ENCODE measurements around the gene CDPF1.
"Not testable (repeated sequence)": the region's sequence is repeated elsewhere in the genome, so short reads cannot be mapped to it uniquely, and the experiment has no call there.

The CDPF1 gene

DNA sequence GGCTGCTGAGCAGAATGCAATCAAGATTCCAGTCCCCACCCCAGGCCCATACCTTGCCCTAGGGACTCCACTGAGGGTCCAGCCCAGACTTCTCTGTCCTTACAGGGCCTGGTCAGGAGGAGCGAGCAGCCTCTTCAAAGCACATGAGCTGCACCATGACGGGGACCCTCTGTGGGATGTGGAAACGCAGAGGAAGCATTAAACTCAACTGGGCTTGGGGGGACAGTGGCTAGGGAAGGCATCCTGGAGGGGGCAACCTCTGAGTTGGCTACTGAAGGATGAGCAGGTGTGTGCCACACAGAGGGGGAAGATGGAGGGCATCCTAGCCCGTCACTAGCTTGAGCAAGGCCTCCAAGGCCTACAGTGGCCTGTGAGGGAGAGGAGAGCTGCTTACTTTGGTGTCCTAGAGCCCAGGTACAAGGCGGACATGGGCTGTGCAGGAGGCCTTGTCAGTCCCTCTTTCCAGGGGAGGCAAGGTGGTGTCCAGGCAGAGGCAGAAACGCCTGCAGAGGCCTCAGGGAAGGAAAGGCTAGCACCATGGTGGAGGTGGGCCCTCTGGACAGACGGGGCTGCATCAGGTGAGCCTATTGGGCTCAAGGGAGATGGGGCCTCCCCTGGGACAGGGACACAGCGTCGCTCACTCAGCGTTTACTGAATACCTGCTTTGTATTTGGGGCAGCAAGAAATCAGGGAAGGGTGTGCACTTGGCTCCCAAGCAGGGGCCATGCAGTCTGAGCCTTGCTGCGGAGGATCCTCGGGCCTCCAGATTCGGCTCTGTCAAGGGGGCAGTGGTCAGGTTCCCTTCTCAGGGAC lies 32.0 kb upstream of the CDPF1 start:
- DNase-seq, result no peak

DNA sequence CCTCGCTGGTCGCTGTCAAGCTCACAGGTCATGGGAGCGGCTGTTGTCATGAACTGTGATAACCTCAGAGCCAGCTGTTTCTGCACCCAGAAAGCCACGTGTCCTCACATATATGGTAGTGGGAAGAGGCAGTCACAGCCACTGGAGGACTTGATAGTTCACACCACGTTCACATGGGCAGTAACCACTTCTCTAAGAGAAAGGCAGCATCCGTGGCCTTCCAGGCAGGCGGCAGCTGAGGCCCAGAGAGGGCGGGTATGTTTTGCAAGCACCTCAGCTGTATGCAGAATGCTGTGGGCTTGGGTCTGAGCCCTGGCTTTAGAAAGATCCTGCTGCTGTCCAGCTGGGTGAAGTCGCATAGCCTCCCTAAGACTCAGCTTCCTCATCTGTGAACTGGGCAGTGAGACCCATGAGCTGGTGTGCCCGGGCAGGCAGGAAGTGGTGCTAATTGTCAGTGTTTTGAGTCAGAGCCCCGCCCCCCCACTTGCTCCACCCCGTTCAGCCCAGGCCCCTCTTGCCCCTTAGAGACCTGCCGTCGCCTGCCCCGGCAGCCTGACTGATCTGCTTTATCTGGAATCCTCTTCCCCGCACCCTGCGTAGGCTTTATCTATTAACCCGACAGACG lies 31.0 kb upstream of the CDPF1 start:
- DNase-seq, result no peak

DNA sequence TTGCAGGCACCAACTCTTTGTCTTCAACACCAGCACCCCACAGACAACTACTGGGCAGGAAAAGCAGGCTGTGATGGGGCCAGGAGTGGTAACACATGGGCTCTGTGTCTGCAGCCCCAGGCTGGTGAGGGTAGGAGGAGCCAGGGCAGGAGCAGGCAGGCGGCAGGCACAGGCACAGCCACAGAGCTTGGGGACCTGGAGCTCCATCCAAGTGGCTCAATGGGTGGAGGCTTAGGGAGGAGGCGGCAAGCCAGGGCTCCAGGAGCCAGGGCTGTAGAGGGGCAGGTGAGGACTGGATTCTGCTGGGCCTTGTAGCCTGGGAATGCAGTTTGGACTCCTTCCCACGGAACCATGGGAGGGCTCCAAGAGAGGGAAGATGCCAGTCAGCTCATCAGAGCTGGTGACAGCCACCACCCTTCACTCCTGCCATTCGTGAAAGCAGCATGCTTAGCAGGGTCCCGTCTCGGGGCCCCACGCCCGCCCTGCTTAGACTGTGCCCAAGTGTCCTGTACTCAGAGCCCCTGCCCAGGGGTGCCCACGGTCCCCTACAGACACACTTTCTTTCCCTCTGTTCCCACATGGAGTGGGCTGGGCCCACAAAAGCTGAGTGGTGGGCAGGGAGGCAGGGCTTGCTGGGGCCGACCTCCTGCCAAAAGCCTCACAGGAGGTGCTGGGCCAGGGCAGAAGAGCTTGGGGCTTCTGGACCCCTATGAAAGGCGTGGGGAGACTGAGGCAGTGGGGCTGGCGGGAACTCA lies 30.1 kb upstream of the CDPF1 start:
- DNase-seq, result no peak

DNA sequence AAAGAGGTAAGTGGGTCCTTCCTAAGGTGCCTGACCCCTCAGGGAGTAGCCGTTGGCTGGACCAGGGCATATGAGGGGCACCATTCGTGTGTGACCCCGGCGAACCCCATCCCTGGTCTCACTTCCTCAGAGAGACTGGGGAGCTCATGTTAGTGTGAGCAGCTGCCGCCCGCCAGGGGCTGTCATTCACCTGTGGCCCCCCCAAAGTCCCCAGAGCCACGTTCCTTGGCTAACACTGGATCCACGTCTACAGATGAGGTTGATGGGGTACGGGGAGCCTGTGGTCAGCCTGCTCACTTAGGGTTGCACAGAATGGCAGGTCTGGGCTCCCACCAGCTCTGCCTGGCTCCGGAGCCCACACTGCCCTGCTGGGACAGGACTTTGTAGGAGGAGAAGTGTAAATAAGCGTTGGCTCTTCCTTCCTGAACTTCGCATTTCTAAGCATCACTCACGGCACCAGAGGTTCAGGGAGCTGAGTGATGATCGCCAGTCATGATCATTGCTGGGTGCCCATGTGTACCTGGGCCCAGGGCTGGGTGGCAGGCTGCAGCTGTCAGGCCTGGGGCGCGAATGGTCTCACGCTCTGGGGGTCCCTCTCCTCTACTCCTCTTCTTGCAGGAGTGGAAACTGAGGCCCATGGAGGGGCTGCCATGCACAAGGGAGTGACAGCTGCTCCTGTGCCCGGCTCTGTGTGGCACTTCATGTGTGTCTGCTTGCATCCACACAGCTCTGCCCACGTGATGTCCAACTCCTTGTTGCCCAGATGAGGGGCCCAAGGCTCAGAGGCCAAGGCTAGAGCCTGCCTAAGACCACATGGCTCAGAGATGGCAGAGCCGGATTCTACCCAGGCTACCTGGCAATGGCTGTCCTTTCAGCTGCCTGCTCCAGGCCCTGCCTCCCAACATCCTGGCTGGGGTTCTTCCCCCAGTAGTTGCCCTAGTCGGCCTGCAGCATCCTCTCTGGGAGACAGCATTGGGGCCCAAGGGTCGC lies 28.9 kb upstream of the CDPF1 start:
- DNase-seq, result no peak

DNA sequence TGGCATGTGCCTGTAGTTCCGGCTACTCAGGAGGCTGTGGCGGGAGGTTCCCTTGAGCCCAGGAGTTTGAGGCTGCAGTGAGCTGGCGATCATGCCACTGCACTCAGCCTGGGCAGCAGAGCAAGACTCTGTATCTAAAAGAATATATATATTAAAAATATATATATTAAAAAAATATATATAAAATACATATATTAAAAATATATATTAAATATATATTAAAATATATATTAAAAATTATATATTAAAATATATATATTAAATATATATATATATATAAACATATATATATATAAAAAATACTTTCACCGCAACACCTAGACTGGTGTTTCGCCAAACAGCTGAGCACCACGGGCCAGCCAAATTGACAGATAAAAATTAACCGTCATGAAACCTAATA lies 26.5 kb upstream of the CDPF1 start:
- no peak for DNase-seq

DNA sequence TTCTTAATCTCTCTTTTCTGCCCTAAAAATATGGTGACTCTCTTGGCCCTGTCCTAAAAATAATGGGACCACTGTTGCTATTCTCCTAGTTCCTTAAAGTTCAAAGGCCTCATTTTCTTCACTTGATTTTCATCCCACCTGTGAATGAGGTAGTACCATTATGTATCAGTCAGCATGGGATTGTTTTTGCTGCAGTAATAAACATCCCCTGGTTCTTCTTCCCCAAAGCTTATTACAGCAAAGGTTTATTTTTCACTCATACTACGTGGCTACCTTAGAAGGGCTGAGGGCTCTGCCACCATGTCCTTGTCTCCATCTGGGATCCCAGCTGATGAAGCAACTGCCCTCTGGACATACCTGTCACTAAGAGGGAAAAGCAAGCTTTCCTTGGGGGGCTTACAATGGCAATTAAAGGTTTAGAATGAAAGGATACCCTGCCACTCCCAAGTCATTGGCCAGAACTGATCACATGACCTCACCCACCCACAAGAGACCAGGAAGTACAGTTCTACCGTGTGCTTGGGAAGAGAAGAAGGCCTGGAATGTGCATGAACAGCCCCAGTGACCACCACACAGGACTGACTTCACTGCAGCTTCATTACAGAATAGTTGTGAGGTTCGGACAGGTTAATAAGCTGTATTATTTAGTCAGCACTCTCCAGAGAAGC lies 25.5 kb upstream of the CDPF1 start:
- no peak for DNase-seq

DNA sequence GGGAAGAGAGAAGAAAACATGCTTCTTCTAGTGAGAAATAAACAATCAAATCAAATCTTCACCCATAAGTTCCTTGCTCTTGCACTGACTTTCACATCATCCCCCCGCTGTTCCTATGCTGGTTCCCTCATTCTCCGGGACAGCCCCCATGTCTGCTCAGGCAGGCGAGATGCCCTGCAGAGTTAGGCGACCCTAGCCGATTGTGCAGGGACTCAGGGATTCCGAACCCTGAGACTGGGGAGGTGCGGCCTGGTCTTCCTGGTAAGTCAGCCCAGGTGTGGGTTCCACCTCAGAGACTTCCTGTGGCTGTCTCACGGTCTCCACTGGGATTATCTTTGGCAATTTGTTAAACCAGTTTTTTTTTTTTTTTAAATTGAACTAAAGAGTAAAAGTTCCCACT lies 24.3 kb upstream of the CDPF1 start:
- no peak for DNase-seq

DNA sequence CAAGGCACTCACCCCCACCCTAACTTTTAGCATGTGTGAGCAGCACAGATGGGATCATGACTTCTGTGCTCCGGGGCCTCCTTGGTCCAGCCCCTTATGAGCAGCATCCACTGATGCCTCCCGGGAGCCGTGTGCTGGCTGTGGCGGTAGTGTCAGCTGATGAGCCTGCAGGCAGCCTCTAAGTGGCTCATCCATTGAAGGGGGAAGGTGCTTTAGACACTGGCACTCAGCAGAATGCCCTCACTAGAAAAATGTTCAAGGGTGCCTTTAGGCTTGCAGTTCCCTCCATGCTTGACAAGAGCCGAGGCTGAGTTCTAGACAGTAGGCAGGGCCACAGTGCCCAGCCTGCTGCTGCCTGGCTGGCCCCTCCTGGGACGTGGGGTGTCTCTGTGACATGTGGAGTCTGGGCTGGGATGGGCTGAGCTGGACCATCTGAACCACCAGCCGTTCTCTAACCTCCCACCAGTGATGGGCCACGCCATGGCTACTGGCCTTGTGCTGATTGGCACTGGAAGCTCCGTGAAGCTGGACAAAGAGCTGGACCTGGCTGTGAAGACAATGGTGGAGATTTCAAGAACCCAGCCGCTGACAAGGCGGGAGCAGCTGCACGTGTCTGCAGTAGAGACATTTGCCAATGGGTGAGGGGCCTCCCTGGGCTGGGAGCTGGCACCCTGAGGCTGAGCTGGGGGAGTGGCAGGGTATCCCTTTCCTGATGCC lies 23.5 kb upstream of the CDPF1 start:
- no peak for DNase-seq

DNA sequence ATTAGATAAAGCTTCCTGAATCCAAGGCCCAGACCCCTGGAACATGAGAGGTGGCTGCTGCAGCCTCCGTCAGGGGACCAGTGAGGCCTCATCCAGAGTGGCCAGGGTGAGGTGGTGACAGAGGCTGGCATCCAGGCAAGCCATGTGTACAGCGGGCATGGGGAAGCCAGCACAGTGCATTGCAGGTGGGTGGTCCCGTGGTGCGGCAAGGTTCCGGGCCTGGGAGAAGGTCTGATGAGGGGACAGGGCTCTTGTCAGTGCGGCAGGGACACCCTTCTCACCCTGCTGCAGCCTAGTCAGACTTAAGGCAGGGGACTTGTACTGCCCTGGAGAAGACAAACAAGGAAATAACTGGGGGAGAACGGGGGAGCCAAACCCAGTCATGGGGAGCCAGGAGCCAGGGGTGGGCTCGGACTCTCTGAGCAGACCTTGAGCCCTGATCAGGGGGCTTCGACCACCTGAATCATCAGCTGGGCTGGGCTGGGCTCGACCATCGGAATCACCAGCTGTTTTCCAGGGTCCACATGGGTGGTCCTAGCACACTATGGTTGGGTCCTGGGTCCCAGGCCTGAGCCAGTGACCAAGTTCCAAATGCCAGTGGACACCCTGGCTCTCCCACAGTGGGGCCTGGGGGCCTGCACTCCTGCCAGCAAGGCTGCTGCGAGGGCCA lies 22.8 kb upstream of the CDPF1 start:
- DNase-seq, result no peak

DNA sequence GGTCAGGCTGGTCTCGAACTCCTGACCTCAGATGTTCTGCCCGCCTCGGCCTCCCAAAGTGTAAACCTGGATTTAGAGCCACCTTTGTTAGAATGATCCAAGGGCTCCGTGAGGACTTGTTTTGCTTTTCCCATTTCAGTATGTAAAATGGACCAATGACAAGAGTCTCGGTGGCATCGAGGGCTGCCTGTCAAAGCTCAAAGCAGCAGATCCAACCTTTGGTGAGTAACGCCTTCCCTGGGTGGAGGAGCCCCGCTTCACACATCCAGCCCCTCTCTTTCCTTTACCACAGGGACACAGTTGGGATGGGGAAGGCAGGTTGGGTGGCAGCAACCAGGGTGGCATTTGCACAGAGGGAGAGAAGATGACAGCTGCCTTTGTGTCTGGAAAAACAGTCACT lies 22.1 kb upstream of the CDPF1 start:
- no peak for DNase-seq

DNA sequence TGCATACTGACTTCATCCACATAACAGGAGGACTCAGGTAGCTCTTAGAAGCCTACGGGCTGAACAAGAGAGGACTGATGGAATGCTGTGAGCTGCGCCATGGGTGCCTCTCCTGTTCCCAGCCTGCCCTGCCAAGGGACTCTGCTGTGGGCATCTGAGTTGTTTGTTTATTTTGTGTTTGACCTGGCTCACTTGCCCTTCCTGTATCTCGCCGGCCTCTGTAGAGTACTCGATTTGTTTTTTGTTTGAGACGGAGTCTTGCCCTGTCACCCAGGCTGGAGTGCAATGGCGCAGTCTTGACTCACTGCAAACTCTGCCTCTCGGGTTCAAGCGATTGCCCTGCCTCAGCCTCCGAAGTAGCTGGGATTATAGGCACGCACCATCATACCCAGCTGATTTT lies 19.5 kb upstream of the CDPF1 start:
- DNase-seq, result no peak

DNA sequence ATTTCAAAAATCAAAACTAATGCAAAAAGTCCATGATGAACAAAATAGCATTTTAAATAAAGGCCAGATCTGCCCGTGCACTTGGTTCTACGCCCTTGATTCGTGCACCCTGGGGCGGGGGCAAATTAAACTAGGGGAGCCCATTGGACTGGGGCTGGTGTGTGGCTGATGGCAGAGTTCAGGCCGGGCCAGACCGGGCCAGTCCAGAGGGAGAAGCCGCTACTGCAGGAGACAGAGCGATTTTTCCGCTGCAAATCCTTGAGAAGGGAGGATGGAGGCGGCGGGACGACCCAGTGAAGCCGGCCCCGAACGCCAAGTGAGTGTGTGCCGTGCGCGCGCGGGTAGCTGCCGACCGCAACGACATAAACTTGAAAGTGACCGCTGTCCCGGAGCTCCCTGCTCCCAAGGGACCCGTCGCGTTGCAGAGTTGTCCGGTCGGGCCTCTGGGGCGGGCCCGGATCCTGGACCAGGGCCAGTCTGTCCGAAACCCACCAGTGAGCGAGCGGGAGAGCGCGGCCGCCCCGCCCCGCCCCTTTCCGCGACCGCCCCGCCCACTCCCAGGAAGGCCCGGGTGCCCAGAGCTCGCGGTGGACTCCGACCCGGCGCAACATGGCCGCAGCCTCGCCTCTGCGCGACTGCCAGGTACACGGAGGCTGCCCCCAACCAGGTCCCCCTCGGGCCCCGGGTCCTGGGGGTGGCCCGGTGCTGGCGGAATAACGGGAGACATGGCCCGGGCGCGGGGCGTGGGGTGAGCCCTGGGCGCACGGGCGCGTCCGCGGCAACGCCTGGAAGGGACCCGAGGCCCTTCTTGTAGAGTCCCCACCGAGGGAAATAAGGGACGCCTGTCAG lies 17.6 kb upstream of the CDPF1 start, which contains the start of gene TTC38:
TSS of gene TTC38 (plus strand) at position 578 of the 849 bp plus-strand sequence. CDS start at position 610, 32 bp downstream.
- peak; percentile 80 for DNase-seq

DNA sequence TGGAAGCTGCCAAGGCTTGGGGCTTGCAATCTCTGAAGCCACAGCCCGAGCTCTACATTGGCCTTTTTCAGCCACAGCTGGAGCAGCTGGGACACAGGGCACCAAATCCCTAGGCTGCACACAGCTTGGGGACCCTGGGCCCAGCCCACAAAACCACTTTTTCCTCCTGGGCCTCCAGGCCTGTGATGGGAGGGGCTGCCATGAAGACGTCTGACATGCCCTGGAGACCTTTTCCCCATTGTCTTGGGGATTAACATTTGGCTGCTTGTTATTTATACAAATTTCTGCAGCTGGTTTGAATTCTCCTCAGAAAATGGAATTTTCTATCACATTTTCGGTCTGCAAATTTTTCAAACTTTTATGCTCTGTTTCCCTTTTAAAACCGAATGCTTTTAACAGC lies 15.5 kb upstream of the CDPF1 start:
- not testable (repeated sequence) for DNase-seq

DNA sequence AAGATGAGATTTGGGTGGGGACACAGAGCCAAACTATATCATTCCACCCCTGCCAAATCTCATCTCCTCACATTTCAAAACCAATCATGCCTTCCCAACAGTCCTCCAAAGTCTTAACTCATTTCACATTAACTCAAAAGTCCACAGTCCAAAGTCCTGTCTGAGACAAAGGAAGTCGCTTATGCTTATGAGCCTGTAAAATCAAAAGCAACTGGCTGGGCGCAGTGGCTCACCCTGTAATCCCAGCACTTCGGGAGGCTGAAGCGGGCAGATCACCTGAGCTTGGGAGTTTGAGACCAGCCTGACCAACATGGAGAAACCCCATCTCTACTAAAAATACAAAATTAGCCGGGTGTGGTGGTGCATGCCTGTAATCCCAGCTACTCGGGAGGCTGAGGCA lies 14.4 kb upstream of the CDPF1 start:
- DNase-seq, result not testable (repeated sequence)

DNA sequence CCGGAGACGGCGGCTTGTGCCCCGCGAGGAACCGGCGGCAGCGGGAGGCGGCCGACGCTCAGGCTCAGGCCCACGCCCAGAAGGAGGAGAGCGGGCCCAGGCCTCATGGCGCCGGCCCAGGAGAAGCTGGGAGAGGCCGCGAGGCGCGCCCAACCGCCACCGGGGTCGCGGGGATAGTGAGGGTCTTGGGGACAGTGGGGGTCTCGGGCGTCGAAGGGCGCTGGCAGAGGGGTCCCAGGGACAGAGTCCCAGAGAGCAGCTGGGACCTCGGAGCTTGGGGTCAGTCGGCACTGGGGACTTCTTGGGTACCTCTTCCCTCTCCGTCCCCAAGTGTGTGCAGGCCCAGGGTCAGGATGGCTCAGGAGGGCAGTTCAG lies 13.1 kb upstream of the CDPF1 start, which contains the start of gene PKDREJ:
TSS of gene PKDREJ (minus strand) at position 128 of the 375 bp plus-strand sequence. CDS start at position 107, 21 bp downstream.
- no peak for DNase-seq

DNA sequence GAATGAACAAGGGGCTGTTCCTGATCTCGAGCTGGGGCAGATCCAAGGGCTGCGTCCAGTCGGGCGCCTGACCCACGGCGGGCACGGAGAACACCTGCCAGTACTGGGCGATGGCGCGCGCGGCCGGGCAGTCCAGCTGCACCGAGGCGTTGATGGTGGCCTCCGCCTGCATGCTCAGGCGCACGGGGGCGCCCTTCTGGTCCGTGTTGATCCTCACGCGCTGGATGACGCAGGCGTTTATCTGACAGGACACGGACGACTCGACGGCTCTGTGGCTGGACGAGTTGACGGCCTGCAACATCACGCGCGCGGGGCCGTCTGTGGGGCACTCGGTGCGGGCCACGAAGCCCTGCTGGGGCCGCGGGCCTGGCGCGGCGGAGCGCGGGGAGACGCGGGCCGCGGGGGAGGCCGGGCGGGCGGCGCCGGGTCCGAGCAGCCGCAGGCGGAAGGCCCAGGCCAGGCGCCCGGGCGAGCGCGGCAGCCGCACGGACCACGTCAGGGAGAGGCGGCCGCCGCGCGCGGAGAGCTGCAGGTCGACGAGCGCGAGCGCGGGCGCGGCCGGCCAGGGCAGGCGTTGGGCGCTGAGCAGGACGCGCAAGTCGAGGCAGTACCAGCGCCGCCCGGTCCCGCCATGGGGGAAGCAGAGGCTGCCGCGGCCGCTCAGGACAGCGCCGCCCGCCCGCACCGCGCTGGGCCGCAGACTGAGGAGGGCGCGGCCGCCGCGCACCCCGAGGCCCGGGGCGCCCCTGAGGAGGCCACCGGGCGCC lies 12.5 kb upstream of the CDPF1 start:
- peak; percentile 82 for DNase-seq

DNA sequence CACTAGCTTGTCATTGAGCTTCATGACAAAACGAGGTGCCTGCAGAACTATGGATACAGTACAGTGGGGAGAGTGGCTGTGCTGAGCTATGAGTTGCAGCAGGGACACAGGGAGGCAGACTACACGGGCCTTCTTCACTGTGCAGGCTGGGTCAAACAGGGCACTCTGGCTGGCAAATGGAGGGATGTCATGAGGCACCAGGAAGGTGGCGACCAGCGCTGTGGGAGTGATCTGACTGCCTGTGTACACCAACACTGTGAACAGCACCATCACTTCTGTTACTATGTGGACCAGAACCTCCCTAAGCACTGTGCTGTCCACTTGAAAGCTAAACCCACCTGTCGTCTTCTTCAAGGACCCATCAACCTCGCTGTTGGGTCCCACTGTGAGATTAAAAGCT lies 9.9 kb upstream of the CDPF1 start:
- no peak for DNase-seq

DNA sequence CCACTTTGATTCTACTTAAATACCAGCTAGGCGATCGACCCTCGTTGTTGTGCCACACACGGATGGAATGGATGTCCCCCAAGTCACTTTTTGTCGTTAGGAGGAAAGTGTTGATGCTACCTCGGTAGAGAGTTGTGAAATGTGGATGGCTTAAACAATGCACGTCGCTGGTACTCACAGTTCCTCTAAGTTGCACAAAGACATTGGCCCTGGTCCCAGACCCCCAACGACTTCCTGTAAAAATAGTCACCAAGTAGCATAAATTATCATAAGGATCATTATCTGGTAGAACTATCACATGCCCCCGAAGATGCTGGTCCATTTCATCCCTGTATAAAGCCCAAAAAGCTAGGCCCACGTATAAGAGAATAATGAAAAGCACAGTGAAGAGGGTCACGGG lies 9.3 kb upstream of the CDPF1 start:
- DNase-seq, result peak; percentile 68

All from hematopoietic multipotent progenitor cell treated with erythropoietin and hydrocortisone succinate and interleukin-3 and kit ligand, for 6 days (in vitro differentiated cells).